ENCODE results near the gene PAXX.

Gene PAXX

GRCh38 chr9:136946228-136947027, 45.8 kb upstream of the PAXX start:
- no peak for TF ChIP-seq CTCF (IDR thresholded peaks at IDR 0.05)

DNA sequence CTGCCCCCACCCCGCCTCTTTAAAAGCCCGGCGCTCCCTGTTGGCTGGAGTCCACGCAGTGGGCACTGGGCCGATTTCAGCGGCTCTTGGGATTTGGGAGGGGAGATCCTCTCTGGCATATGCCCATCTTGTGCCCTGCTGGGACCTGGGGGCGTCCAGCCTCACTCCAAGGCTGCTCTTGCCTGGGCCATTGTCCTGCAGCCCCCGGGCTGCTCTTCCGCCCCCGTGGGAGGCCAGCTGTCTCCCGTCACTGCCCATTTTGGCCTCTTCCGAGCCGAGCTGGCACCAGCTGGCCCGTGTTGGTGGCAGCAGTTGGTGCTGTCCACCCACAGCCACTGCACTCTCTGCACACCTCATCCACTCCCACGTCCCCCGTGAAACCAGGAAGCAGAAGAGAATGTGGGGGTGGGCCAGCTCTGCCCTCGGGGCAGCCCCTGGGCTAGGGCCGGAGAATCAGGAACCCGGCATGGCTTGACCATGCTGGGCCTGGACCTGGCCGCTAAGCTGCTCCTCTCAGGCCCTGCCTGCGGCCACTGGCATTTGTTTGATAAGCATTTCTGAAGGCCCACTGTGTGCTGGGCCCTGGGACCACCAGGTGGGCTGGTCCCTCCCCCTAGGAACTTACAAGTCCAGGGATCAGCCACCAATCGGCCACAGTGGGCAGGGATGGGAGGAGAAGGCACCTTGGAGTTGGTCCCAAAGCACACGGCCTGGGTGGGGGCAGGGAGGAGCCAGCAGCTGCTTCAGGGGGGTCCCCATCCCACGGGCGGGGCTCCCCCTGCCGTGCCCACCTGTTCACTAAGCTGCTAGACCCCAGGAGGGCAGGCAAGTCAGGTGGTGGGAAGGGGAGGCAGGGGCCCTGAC, 45.0 kb upstream of the PAXX start:
- no peak for TF ChIP-seq CTCF (IDR thresholded peaks at IDR 0.05)

- peak; percentile 31; the same call in 1 of the 2 replicates for TF ChIP-seq CTCF (IDR thresholded peaks at IDR 0.05)
Measured at GRCh38 chr9:136947955-136948510, 44.2 kb upstream of the PAXX start.

- TF ChIP-seq CTCF (IDR thresholded peaks at IDR 0.05) = no peak
Measured at GRCh38 chr9:136949239-136949816, 42.9 kb upstream of the PAXX start.

DNA sequence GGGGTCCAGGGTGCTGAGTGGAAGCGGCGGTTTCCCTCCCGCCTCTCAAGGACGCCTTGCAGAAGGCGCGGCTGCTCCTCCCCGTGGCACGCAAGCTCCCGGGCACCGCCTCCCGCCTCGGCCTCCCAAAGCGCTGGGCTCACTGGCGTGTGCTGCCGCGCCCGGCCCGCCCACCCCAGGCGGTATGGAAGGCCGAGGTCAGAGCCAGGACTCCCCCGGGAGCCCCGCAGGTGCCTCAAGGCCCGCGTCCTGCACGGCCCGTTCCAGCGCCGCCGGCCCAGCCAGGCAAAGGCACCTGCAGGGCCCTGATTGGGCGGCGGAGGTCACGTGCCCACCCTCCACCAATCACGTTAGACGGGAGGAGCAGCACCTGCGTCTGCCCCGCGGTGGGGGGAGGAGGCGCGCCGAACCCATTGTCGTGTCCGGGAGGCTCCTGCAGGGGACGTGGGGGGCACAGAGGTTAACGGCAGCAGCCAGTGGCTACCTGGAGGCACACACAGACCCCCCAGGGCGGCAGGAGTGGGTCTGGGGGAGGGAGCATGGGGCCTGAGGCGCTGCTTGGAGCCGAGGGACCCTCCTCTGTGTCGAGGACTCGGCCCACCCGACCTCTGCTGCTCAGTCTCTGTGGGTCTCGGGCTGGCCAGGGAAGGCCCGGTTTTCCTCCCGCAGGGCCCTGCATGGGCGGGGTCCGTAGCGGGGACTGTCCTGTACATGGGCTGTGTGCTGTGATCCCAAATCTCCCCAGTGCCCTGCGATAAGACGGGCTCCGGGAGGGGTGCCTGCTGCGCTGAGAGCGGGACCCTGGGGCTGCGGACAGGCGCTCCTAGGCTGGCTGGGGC, 42.2 kb upstream of the PAXX start:
- peak; percentile 11; the same call in 1 of the 2 replicates for TF ChIP-seq CTCF (IDR thresholded peaks at IDR 0.05)

GRCh38 chr9:136950656-136951276, 41.5 kb upstream of the PAXX start:
- TF ChIP-seq CTCF (IDR thresholded peaks at IDR 0.05) = no peak
